Common myeloid progenitor, CD34-positive (primary cell): ENCODE measurements around the gene RPS27L.

ENCODE experiments used
- CTCF ChIA-PET: fragments of 350-600 bp; sonication (Branson Sonifier 250); formaldehyde crosslinking; loops from one replicate; lab custom pipeline; 2021; ENCODE audit warnings: antibody characterized with exemption; lab: Charles Lee
- POLR2A ChIA-PET: fragments of 350-600 bp; sonication (Branson Sonifier 250); formaldehyde crosslinking; loops from one replicate; lab custom pipeline; 2021; ENCODE audit warnings: antibody characterized with exemption; lab: Charles Lee
- DNase-seq, 3 donors: peaks; one replicate each; pipeline versions ENCODE4 v3.0.0 to v3.0.0-alpha.2; 2013
- H3K27ac ChIP-seq, 2 experiments: 1 replicate in 1 of 2; 2 replicates in 1 of 2; pipeline ENCODE4 v1.7.0; 2013; ENCODE audit warnings: inconsistent platforms in 2 of 2, low read length in 2 of 2, mild to moderate bottlenecking in 2 of 2, low read depth in 1 of 2, moderate library complexity in 1 of 2; ENCODE audit not compliant: severe bottlenecking in 2 of 2, insufficient read depth in 1 of 2, poor library complexity in 1 of 2
- H3K27me3 ChIP-seq, 5 experiments: replicated peaks in 2 of 5; 1 replicate in 3 of 5; 2 replicates in 2 of 5; pipeline versions ENCODE4 v1.6.1 to v1.7.0; 2013; ENCODE audit warnings: low read length in 4 of 5, mild to moderate bottlenecking in 2 of 5, moderate library complexity in 2 of 5, inconsistent platforms in 1 of 5; ENCODE audit not compliant: insufficient read depth in 5 of 5, control insufficient read depth in 4 of 5
- H3K36me3 ChIP-seq, 4 experiments: 1 replicate in 2 of 4; 2 replicates in 2 of 4; pipeline versions ENCODE4 v1.6.1 to v1.7.0; 2013; ENCODE audit warnings: low read length in 3 of 4, control low read depth in 1 of 4, mild to moderate bottlenecking in 1 of 4; ENCODE audit not compliant: control insufficient read depth in 4 of 4, insufficient read depth in 4 of 4
- H3K4me1 ChIP-seq, 4 experiments: 1 replicate in 3 of 4; 2 replicates in 1 of 4; pipeline versions ENCODE4 v1.6.1 to v1.7.1; 2013; ENCODE audit warnings: low read length in 3 of 4, mild to moderate bottlenecking in 3 of 4, control low read depth in 1 of 4, inconsistent platforms in 1 of 4, moderate library complexity in 1 of 4; ENCODE audit not compliant: control insufficient read depth in 4 of 4, insufficient read depth in 4 of 4; ENCODE audit errors: control extremely low read depth in 1 of 4
- H3K4me3 ChIP-seq, 7 experiments: 1 replicate in 4 of 7; 2 replicates in 3 of 7; pipeline versions ENCODE4 v1.5.1 to v1.7.0; 2013; ENCODE audit warnings: mild to moderate bottlenecking in 7 of 7, low read length in 6 of 7, moderate library complexity in 6 of 7, inconsistent platforms in 2 of 7, low read depth in 2 of 7, control low read depth in 1 of 7; ENCODE audit not compliant: insufficient read depth in 4 of 7, control insufficient read depth in 1 of 7; ENCODE audit errors: extremely low read depth in 1 of 7
- H3K9me3 ChIP-seq, 5 experiments: 1 replicate in 4 of 5; 2 replicates in 1 of 5; pipeline versions ENCODE4 v1.6.1 to v1.7.1; 2013; ENCODE audit warnings: low read length in 4 of 5, mild to moderate bottlenecking in 2 of 5, inconsistent platforms in 1 of 5, low read depth in 1 of 5, moderate library complexity in 1 of 5; ENCODE audit not compliant: control insufficient read depth in 4 of 5, insufficient read depth in 2 of 5; ENCODE audit errors: control extremely low read depth in 1 of 5
- WGBS: methylation state at CpG from one replicate; pipeline ENCODE4 v1.1.5; 2013; ENCODE audit not compliant: insufficient coverage; 5-methylcytosine and 5-hydroxymethylcytosine counted together

The RPS27L gene

GRCh38 chr15:63114465-63114864 lies 42.8 kb downstream of the RPS27L start:
- Histone ChIP-seq H3K9me3 (peaks cover 0 to 7% (median 3%) of the 10 kb centered on the region in 5 experiments), H3K27me3 (no peaks in the 10 kb centered on the region), H3K36me3 (no peaks in the 10 kb centered on the region), H3K4me1 (peaks cover 0 to 25% (median 2%) of the 10 kb centered on the region in 4 experiments), H3K27ac (no peak overlapping the region), H3K4me3 (no peak overlapping the region)
- POLR2A ChIA-PET = interaction anchor here (0.7 kb wide), 1 partner anchor 930 kb away, joined by 4 read pairs; no protein-coding TSS in a partner anchor
- WGBS = 100% methylated on average over 2 of the region's 2 CpGs
- CTCF ChIA-PET = interaction anchor here (0.6 to 1.7 kb wide), 3 partner anchors 20 to 66 kb away, joined by 3 to 4 read pairs (median 3); no protein-coding TSS in a partner anchor
- no peak for DNase-seq

- ChIA-PET CTCF (interaction anchor here (1.7 kb wide), 1 partner anchor 18 kb away, joined by 4 read pairs; no protein-coding TSS in a partner anchor), POLR2A (no interaction called here)
- Histone ChIP-seq H3K27me3 (no peaks in the 10 kb centered on the region), H3K9me3 (no peaks in the 10 kb centered on the region), H3K4me1 (peaks cover 0 to 25% (median 2%) of the 10 kb centered on the region in 4 experiments), H3K36me3 (no peaks in the 10 kb centered on the region), H3K27ac (no peak overlapping the region), H3K4me3 (no peak overlapping the region)
- no CpG with 5 or more reads among the region's 3 CpGs for WGBS
- no peak for DNase-seq
Observed at GRCh38 chr15:63112871-63113270, 44.4 kb downstream of the RPS27L start.

GRCh38 chr15:63111481-63111880 lies 45.8 kb downstream of the RPS27L start:
- no peak overlapping the region for H3K27ac ChIP-seq
- H3K9me3 ChIP-seq = no peaks in the 10 kb centered on the region
- H3K27me3 ChIP-seq = no peaks in the 10 kb centered on the region
- ChIA-PET POLR2A (no interaction called here), CTCF (no interaction called here)
- peaks cover 0 to 25% (median 2%) of the 10 kb centered on the region in 4 experiments for H3K4me1 ChIP-seq
- no peak overlapping the region for H3K4me3 ChIP-seq
- H3K36me3 ChIP-seq = no peaks in the 10 kb centered on the region
- DNase-seq = no peak

GRCh38 chr15:63110428-63111026 lies 46.8 kb downstream of the RPS27L start:
- POLR2A ChIA-PET = no interaction called here
- Histone ChIP-seq H3K36me3 (no peaks in the 10 kb centered on the region), H3K27ac (no peak overlapping the region), H3K4me3 (no peak overlapping the region), H3K9me3 (peaks cover 0 to under 1% (median 0%) of the 10 kb centered on the region in 5 experiments), H3K27me3 (no peaks in the 10 kb centered on the region), H3K4me1 (peaks cover 0 to 25% (median 2%) of the 10 kb centered on the region in 4 experiments)
- CTCF ChIA-PET = no interaction called here
- no peak for DNase-seq
- 100% methylated on average over 1 of the region's 3 CpGs for WGBS

GRCh38 chr15:63109920-63110319 lies 47.4 kb downstream of the RPS27L start:
- H3K9me3 ChIP-seq = peaks cover 0 to 3% (median 0%) of the 10 kb centered on the region in 5 experiments
- H3K27ac ChIP-seq = no peak overlapping the region
- H3K4me1 ChIP-seq = peaks cover 0 to 28% (median 2%) of the 10 kb centered on the region in 4 experiments
- WGBS = 100% methylated on average over 2 of the region's 2 CpGs
- no peaks in the 10 kb centered on the region for H3K27me3 ChIP-seq
- ChIA-PET CTCF (no interaction called here), POLR2A (no interaction called here)
- DNase-seq = no peak
- no peaks in the 10 kb centered on the region for H3K36me3 ChIP-seq
- no peak overlapping the region for H3K4me3 ChIP-seq

- no peak overlapping the region for H3K27ac ChIP-seq
- POLR2A ChIA-PET = no interaction called here
- 94% methylated on average over 2 of the region's 2 CpGs for WGBS
Observed at GRCh38 chr15:63109498-63109897, 47.8 kb downstream of the RPS27L start.

GRCh38 chr15:63107895-63108546 lies 49.3 kb downstream of the RPS27L start:
- no peak for DNase-seq
- 97% methylated on average over 9 of the region's 9 CpGs for WGBS
- Histone ChIP-seq H3K4me3 (no peak overlapping the region), H3K27me3 (no peaks in the 10 kb centered on the region), H3K9me3 (peaks cover 0 to 3% (median 0%) of the 10 kb centered on the region in 5 experiments), H3K27ac (no peak overlapping the region), H3K4me1 (peaks cover 0 to 41% (median 4%) of the 10 kb centered on the region in 4 experiments), H3K36me3 (no peaks in the 10 kb centered on the region)
- ChIA-PET CTCF (interaction anchor here (1.1 kb wide), 1 partner anchor 61 kb away, joined by 3 read pairs; no protein-coding TSS in a partner anchor), POLR2A (no interaction called here)

More at GRCh38 chr15:63109498-63109897, 47.8 kb downstream of the RPS27L start:
- no peak overlapping the region for H3K4me3 ChIP-seq
- CTCF ChIA-PET = no interaction called here
- DNase-seq = no peak
- H3K4me1 ChIP-seq = peaks cover 0 to 32% (median 2%) of the 10 kb centered on the region in 4 experiments
- H3K36me3 ChIP-seq = no peaks in the 10 kb centered on the region
- H3K27me3 ChIP-seq = no peaks in the 10 kb centered on the region
- peaks cover 0 to 3% (median 0%) of the 10 kb centered on the region in 5 experiments for H3K9me3 ChIP-seq
